DOHH2 (cell line): Measurements from ENCODE around the gene PSMD14.

Experiments
- H3F3A ChIP-seq: fragments of 200-600 bp; sonication (generic), shearing (Covaris generic); 2 replicates; pipeline ENCODE4 v1.6.0; 2016; ENCODE audit warnings: antibody characterized with exemption, mild to moderate bottlenecking; ENCODE audit not compliant: control insufficient read depth, insufficient read depth
- H3K27ac ChIP-seq: fragments of 200-600 bp; sonication (generic); 2 replicates; pipeline ENCODE4 v1.5.1; 2014; ENCODE audit warnings: low read depth, mild to moderate bottlenecking, low read length, moderate library complexity
- H3K27me3 ChIP-seq: fragments of 200-600 bp; sonication (generic); 2 replicates; pipeline ENCODE4 v1.6.1; 2014; ENCODE audit warnings: mild to moderate bottlenecking, low read length, mixed read lengths; ENCODE audit not compliant: control insufficient read depth
- H3K36me3 ChIP-seq: fragments of 200-600 bp; sonication (generic); 2 replicates; pipeline ENCODE4 v1.6.1; 2014; ENCODE audit warnings: mild to moderate bottlenecking, low read length, moderate library complexity, mixed read lengths; ENCODE audit not compliant: control insufficient read depth
- H3K4me1 ChIP-seq: fragments of 200-600 bp; sonication (generic); 2 replicates; pipeline ENCODE4 v1.6.1; 2014; ENCODE audit warnings: mild to moderate bottlenecking, low read length, mixed read lengths; ENCODE audit not compliant: control insufficient read depth
- H3K4me2 ChIP-seq: fragments of 200-600 bp; sonication (generic); 2 replicates; pipeline ENCODE4 v1.6.0; 2014; ENCODE audit warnings: mild to moderate bottlenecking, low read length, moderate library complexity
- H3K4me3 ChIP-seq: fragments of 200-600 bp; sonication (generic); 2 replicates; pipeline ENCODE4 v1.5.1; 2014; ENCODE audit warnings: mild to moderate bottlenecking, low read length, mixed read lengths
- H3K79me2 ChIP-seq: fragments of 200-600 bp; sonication (generic); 2 replicates; pipeline ENCODE4 v1.6.1; 2014; ENCODE audit warnings: mild to moderate bottlenecking, low read length, mixed read lengths; ENCODE audit not compliant: control insufficient read depth
- H3K9me2 ChIP-seq: fragments of 200-600 bp; sonication (generic); replicated peaks from 2 replicates; pipeline ENCODE4 v1.6.1; 2014; ENCODE audit warnings: mild to moderate bottlenecking, low read length, mixed read lengths; ENCODE audit not compliant: control insufficient read depth
- H3K9me3 ChIP-seq: fragments of 200-600 bp; sonication (generic); 2 replicates; pipeline ENCODE4 v1.6.1; 2014; ENCODE audit warnings: antibody characterized with exemption, low read length, mixed read lengths; ENCODE audit not compliant: control insufficient read depth, insufficient read depth
- H4K20me1 ChIP-seq: fragments of 200-600 bp; sonication (generic); 2 replicates; pipeline ENCODE4 v1.6.0; 2014; ENCODE audit warnings: low read depth, mild to moderate bottlenecking, antibody characterized with exemption, low read length, moderate library complexity; ENCODE audit not compliant: control insufficient read depth, insufficient read depth
- EZH2phosphoT487 ChIP-seq: fragments of 200-600 bp; sonication (generic); IDR thresholded peaks from 2 replicates; pipeline ENCODE4 v1.6.1; 2017; ENCODE audit warnings: borderline replicate concordance, mild to moderate bottlenecking, antibody characterized with exemption, low read length, moderate library complexity, mixed read lengths
- TF ChIP-seq, protein P1 (sequence below): fragments of 200-600 bp; sonication (generic); IDR thresholded peaks from one replicate; pipeline ENCODE4 v1.5.1; 2014; ENCODE audit warnings: antibody characterized with exemption, mild to moderate bottlenecking, low read depth, low read length; ENCODE audit not compliant: poor library complexity, severe bottlenecking

Gene PSMD14

DNA sequence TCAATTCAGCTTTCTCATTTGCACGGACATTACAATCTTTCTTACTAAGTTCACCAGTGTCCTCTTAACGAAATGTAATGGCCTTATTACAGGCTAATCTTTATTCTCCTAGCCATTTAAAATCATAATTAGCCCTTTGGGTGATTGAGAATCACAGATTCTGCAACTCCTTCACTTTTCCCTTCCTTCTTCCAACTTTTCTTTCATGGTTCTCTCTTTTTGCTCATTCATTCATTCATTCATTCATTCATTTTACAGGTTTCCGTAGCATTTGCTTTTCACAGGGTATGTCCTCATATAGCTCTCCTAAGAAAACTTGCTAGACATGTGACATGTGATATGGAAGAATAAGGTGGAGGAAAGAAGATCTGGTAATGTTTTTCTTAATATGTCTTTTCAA lies 123.9 kb downstream of the PSMD14 start:
- no peak overlapping the region for H3K4me2 ChIP-seq
- no peaks in the 10 kb centered on the region for H3K79me2 ChIP-seq
- TF ChIP-seq, protein P1, sequence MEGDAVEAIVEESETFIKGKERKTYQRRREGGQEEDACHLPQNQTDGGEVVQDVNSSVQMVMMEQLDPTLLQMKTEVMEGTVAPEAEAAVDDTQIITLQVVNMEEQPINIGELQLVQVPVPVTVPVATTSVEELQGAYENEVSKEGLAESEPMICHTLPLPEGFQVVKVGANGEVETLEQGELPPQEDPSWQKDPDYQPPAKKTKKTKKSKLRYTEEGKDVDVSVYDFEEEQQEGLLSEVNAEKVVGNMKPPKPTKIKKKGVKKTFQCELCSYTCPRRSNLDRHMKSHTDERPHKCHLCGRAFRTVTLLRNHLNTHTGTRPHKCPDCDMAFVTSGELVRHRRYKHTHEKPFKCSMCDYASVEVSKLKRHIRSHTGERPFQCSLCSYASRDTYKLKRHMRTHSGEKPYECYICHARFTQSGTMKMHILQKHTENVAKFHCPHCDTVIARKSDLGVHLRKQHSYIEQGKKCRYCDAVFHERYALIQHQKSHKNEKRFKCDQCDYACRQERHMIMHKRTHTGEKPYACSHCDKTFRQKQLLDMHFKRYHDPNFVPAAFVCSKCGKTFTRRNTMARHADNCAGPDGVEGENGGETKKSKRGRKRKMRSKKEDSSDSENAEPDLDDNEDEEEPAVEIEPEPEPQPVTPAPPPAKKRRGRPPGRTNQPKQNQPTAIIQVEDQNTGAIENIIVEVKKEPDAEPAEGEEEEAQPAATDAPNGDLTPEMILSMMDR: no peak
- no peak for TF ChIP-seq EZH2phosphoT487
- no peaks in the 10 kb centered on the region for H4K20me1 ChIP-seq
- H3K27me3 ChIP-seq: no peaks in the 10 kb centered on the region
- H3K9me3 ChIP-seq: no peaks in the 10 kb centered on the region; the same call in 1 of the 2 replicates
- H3K4me3 ChIP-seq: no peak overlapping the region
- no peaks in the 10 kb centered on the region for H3K4me1 ChIP-seq
- H3K36me3 ChIP-seq: no peaks in the 10 kb centered on the region
- H3K9me2 ChIP-seq: no peaks in the 10 kb centered on the region
- H3K27ac ChIP-seq: no peak overlapping the region
- H3F3A ChIP-seq: no peaks in the 10 kb centered on the region

DNA sequence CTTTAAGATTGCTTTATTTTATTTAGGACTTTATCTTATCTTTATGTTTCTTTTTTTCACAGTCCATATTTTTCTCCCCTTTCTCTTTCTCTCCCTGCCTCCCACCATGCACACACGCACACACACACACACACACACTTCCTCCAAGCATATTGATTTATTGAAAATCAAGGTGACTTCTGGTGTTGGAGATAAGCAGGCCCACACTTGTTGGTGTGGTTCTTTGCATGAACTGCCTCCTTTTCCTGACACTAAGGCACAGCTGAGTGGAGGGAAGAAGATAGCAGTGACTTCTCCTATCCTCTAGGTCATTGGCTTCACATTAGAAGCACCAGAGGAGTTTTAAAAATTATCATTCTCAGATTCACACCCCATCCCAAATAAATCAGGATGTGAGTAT lies 125.9 kb downstream of the PSMD14 start:
- H3K9me2 ChIP-seq: no peaks in the 10 kb centered on the region
- no peak overlapping the region for H3K4me3 ChIP-seq
- no peaks in the 10 kb centered on the region for H4K20me1 ChIP-seq
- H3K27ac ChIP-seq: no peak overlapping the region
- H3K4me1 ChIP-seq: no peaks in the 10 kb centered on the region
- no peak overlapping the region for H3K4me2 ChIP-seq
- no peaks in the 10 kb centered on the region for H3K9me3 ChIP-seq
- H3K27me3 ChIP-seq: no peaks in the 10 kb centered on the region
- TF ChIP-seq EZH2phosphoT487: no peak
- TF ChIP-seq, protein P1: no peak
- H3K36me3 ChIP-seq: no peaks in the 10 kb centered on the region
- H3K79me2 ChIP-seq: no peaks in the 10 kb centered on the region
- no peaks in the 10 kb centered on the region for H3F3A ChIP-seq

DNA sequence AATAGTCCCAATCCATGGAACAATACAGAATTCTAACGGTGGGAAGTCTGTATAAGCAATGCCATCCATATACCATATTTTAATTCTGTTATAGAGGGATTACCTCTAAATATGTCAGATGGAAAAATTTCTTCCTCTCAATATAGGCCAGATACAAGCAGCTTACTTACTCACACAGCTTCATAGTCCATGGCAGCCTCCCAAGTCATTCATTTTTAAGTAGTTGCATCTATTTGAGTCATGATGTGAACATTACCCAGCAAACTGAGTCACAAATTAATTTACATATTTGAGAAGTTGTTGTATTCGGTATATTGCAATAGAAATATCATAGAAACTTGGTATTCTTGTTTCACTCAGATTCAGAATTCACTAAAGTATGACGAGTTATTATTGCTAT lies 128.2 kb downstream of the PSMD14 start:
- Histone ChIP-seq H3K4me2 (no peak overlapping the region), H3K36me3 (no peaks in the 10 kb centered on the region), H3K27me3 (no peaks in the 10 kb centered on the region), H4K20me1 (no peaks in the 10 kb centered on the region), H3K4me1 (no peaks in the 10 kb centered on the region), H3K4me3 (no peak overlapping the region), H3F3A (no peaks in the 10 kb centered on the region), H3K27ac (no peak overlapping the region), H3K9me3 (no peaks in the 10 kb centered on the region), H3K79me2 (no peaks in the 10 kb centered on the region), H3K9me2 (no peaks in the 10 kb centered on the region)
- no peak for TF ChIP-seq EZH2phosphoT487
- TF ChIP-seq, protein P1: no peak

DNA sequence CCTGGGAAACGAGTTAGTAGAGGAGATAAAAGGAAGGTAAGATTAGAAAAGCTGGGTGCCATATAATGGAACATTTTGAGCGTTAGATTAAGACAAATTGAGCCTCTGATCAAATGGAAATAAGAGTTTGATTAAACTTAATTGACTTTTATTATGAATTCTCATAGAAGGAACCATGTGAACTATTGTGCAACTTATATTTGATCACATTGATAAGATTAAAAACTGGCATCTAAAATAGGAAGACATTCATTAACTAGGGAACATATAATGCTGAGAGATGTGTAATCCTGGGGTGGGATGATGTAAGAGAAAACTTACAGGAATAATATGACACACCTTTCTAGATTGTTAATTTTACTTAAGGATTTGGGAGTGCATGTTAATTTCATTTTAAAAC lies 130.4 kb downstream of the PSMD14 start:
- Histone ChIP-seq H3K9me2 (no peaks in the 10 kb centered on the region), H3F3A (no peaks in the 10 kb centered on the region), H3K4me1 (no peaks in the 10 kb centered on the region), H4K20me1 (no peaks in the 10 kb centered on the region), H3K36me3 (no peaks in the 10 kb centered on the region), H3K4me3 (no peak overlapping the region), H3K27ac (no peak overlapping the region), H3K27me3 (no peaks in the 10 kb centered on the region), H3K9me3 (no peaks in the 10 kb centered on the region), H3K4me2 (no peak overlapping the region), H3K79me2 (no peaks in the 10 kb centered on the region)
- no peak for TF ChIP-seq EZH2phosphoT487
- TF ChIP-seq, protein P1: no peak
